Activated T-cell treated with anti-CD3 and anti-CD28 coated beads, Interleukin-2, amount 50 U/mL, for 24 hours (primary cell): Measurements from ENCODE around the gene OR10A2.
"Not testable (repeated sequence)": the region's sequence is repeated elsewhere in the genome, so short reads cannot be mapped to it uniquely, and the experiment has no call there.

ENCODE experiments used
- DNase-seq: peaks from one replicate; pipeline ENCODE4 v3.0.0-alpha.2; 2020
- H3K27ac Mint-ChIP-seq: 2 replicates; pipeline ENCODE4 v1.8.0; 2020; ENCODE audit warnings: mild to moderate bottlenecking, mixed read lengths
- H3K27me3 Mint-ChIP-seq: 2 replicates; pipeline ENCODE4 v1.8.0; 2020; ENCODE audit warnings: mixed read lengths
- H3K36me3 Mint-ChIP-seq: 2 replicates; pipeline ENCODE4 v1.8.0; 2020; ENCODE audit warnings: low read depth, mixed read lengths
- H3K4me1 Mint-ChIP-seq: 2 replicates; pipeline ENCODE4 v1.8.0; 2020; ENCODE audit warnings: low read depth, mixed read lengths
- H3K4me3 Mint-ChIP-seq: 2 replicates; pipeline ENCODE4 v1.8.0; 2020; ENCODE audit warnings: mild to moderate bottlenecking, moderate library complexity, mixed read lengths
- H3K9me3 Mint-ChIP-seq: 2 replicates; pipeline ENCODE4 v1.8.0; 2020; ENCODE audit warnings: mixed read lengths

Gene OR10A2, protein sequence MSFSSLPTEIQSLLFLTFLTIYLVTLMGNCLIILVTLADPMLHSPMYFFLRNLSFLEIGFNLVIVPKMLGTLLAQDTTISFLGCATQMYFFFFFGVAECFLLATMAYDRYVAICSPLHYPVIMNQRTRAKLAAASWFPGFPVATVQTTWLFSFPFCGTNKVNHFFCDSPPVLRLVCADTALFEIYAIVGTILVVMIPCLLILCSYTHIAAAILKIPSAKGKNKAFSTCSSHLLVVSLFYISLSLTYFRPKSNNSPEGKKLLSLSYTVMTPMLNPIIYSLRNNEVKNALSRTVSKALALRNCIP

DNA sequence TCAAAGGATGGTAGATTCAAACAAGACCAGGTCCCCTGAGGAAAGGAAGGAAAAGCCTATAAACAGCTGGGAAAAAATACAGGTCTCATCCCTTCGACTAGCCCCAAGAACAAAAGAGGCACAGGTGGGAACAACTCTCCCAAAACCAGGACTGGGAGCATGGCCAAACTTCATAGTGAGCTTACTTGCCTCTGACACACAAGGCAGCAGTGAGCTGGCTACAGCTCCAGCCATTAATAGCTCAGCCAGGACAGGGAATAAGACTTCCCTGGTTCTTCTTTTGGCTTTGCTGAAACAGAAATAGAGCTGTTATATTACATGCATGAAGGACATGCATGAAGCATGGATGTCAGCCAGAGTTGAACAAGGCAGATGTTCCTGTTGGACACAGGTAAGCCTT, at the start of gene OR10A2:
OR10A2 (plus strand) TSS at position 97 of the 400 bp plus-strand sequence. CDS start 6,698 bp downstream, outside the sequence.
- no peak within 1 kb of the TSS for H3K27ac Mint-ChIP-seq
- H3K4me3 Mint-ChIP-seq = no peak within 1 kb of the TSS
- DNase-seq = no peak
- no peaks in the 10 kb centered on the region for H3K9me3 Mint-ChIP-seq
- peaks cover 23% of the 10 kb centered on the region for H3K27me3 Mint-ChIP-seq
- H3K4me1 Mint-ChIP-seq = no peaks in the 10 kb centered on the region
- no peaks in the 10 kb centered on the region for H3K36me3 Mint-ChIP-seq

DNA sequence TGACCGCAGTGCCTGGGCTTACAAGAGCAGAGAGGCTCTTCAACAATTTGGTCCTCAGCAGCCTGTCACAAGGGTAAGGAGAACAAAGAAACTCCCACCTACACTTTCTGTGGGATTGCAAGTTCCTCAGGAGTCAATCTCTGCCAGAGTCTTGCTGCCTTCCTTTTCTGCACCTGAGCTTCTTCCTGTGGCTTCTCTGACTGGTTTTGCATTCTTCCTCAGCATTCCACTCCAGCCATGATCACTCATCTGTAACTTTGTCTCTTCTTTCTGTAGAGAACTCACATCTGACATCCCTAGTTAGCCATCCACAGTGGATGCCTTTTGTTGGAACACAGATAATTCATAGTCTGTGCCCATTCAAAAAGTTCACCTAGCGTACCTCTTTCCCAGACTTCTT, 49.2 kb upstream of the OR10A2 start:
- no peaks in the 10 kb centered on the region for H3K4me1 Mint-ChIP-seq
- H3K36me3 Mint-ChIP-seq = no peaks in the 10 kb centered on the region
- peaks cover 38% of the 10 kb centered on the region for H3K27me3 Mint-ChIP-seq
- no peak for DNase-seq
- H3K4me3 Mint-ChIP-seq = no peak overlapping the region
- no peaks in the 10 kb centered on the region for H3K9me3 Mint-ChIP-seq
- H3K27ac Mint-ChIP-seq = no peak overlapping the region

DNA sequence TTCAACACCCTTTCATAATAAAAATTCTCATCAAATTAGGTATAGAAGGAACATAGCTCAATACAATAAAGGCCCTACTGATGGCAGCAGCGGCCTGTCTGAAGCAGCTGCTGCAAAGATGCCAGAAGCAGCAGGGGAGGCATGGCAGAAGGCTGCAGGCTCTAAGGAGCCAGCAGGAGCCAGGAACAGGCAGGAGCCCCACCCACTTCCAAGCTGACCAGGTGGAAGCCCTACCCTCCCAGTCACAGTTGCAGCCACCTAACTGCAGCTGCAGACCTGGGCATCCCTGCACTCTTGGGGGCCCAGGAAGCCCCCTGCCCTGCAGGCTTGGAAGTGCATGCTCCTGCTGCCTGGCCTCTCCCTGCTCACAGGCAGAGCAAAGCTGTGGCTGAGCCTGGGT, 45.2 kb upstream of the OR10A2 start:
- no peak overlapping the region for H3K27ac Mint-ChIP-seq

DNA sequence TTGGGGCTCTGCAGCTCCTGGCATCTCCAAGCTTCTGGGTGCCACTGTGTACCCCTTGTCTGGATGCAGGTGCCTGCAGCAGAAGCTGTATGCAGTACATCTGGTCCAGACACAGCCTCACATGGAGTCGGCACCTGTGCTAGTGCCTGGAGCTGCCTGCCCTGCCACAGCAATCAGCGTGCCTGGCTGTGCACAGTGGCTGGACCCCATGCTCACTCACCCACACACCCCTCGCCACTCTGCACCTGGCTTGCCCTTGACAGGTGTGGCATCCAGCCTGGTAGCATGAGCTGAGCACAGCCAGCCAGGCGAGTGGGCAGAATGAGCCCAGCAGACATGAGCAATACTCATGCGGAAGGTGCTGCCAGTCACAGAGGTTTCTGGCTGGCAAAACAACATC, 43.9 kb upstream of the OR10A2 start:
- H3K4me1 Mint-ChIP-seq = no peaks in the 10 kb centered on the region
- no peak for DNase-seq
- no peak overlapping the region for H3K4me3 Mint-ChIP-seq
- H3K27me3 Mint-ChIP-seq = peaks cover 18% of the 10 kb centered on the region
- H3K9me3 Mint-ChIP-seq = peaks cover 5% of the 10 kb centered on the region
- H3K27ac Mint-ChIP-seq = no peak overlapping the region
- no peaks in the 10 kb centered on the region for H3K36me3 Mint-ChIP-seq

More for the DNA sequence above, 45.2 kb upstream of the OR10A2 start:
- Mint-ChIP-seq H3K9me3 (peaks cover 5% of the 10 kb centered on the region), H3K36me3 (no peaks in the 10 kb centered on the region), H3K4me3 (no peak overlapping the region), H3K4me1 (no peaks in the 10 kb centered on the region), H3K27me3 (peaks cover 26% of the 10 kb centered on the region)
- no peak for DNase-seq

DNA sequence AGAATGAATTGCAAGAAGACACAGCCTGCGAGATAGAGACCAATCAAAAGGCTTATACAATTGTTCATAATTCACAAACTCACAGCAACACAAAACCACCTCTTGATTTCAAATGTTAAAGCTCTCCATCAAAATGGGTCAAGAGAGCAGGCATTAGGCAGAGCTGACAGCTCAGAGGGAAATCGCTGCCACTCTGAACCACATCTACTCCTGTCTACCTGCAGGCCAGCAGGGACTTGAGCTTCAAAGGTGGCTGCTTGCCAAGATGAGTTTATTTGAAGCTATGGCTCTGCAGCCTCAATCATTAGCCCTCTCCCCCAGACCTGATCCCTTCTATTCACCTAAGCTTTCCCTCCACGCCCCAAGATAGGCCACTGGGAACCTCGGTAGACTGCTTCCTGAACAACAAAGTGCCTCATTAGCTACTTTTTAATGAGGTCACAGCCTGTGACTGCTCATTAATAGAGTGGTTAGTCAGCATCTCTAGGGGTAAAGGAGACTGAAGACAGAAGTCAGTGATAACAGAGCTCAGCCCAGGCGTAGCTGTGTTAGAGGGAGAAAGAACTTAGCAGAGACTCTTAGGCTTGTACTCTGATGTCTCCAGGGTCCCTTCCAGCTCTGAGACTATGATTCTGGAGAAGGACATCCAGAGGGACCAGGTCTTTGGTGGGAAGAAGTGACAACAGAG, 38.6 kb upstream of the OR10A2 start:
- H3K4me3 Mint-ChIP-seq = no peak overlapping the region
- no peaks in the 10 kb centered on the region for H3K4me1 Mint-ChIP-seq

DNA sequence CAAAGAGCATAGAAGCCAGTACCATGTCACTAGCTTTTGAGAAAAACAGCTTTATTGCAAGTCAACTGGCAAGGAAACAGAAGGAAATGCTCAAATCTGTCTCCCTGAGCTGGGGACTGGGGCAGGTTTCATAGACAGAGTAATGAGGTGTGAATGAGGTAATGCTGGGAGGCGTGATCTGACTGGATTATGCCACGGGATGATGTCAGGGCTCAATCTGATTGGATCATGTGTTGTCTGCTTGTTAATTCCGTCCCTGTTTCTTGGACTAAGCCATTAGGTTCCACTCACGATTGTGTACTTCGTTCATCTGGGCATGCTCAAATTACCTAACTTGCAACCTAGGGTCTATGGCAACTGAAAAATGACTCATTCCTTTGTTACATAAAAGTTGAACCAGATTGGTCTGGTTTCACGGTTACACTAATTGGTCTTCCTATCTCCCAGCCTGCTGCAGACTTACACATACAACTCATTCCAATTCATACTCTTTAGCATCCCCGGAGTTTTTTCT, 37.6 kb upstream of the OR10A2 start:
- peaks cover under 1% of the 10 kb centered on the region for H3K9me3 Mint-ChIP-seq
- H3K4me1 Mint-ChIP-seq = no peaks in the 10 kb centered on the region
- no peak overlapping the region for H3K4me3 Mint-ChIP-seq
- no peaks in the 10 kb centered on the region for H3K36me3 Mint-ChIP-seq
- peaks cover 15% of the 10 kb centered on the region for H3K27me3 Mint-ChIP-seq
- no peak for DNase-seq
- no peak overlapping the region for H3K27ac Mint-ChIP-seq

More for the DNA sequence above, 38.6 kb upstream of the OR10A2 start:
- no peaks in the 10 kb centered on the region for H3K36me3 Mint-ChIP-seq
- H3K27me3 Mint-ChIP-seq = peaks cover 20% of the 10 kb centered on the region
- no peak overlapping the region for H3K27ac Mint-ChIP-seq
- H3K9me3 Mint-ChIP-seq = peaks cover 5% of the 10 kb centered on the region
- no peak for DNase-seq

DNA sequence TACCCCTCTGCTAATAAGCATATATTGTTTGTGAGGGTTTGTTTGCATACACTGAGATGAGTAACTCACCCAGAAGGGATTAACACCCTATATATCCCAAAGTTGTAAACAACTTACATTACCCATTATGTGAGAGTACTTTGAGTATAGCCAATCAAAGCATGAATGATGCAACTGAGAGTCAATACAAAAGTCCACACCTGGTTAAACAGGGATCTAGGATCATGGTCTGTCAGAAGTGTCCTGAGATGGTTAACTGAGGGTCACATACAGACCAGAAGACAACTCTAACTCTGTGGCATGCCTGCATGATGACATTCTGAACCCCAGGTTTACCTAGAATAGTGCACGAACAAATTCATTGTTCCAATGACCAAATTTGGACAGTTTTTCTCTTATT, 34.8 kb upstream of the OR10A2 start:
- Mint-ChIP-seq H3K9me3 (no peaks in the 10 kb centered on the region), H3K4me1 (no peaks in the 10 kb centered on the region), H3K36me3 (no peaks in the 10 kb centered on the region), H3K27me3 (peaks cover 22% of the 10 kb centered on the region), H3K27ac (no peak overlapping the region), H3K4me3 (no peak overlapping the region)
- no peak for DNase-seq

DNA sequence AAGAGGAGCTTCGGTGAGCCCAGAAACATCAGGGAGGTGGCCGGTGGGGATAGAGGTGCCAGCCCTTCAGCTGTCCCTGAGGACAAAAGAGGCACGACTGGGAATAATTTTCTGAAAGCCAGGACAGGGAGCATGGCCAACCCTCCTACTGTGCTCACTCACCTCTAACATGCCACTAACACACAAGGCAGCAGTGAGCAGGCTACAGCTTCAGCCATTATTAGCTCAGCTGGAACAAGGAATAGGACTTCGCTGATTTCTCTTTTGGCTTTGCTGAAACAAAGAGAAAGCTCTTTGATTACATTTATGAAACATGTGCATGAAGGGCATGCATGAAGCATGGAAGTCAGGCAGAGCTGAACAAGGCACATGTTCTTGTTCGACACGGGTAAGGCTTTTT, 29.5 kb upstream of the OR10A2 start:
- Mint-ChIP-seq H3K27ac (no peak overlapping the region), H3K27me3 (peaks cover 16% of the 10 kb centered on the region), H3K9me3 (no peaks in the 10 kb centered on the region), H3K4me3 (no peak overlapping the region), H3K36me3 (no peaks in the 10 kb centered on the region), H3K4me1 (no peaks in the 10 kb centered on the region)
- DNase-seq = no peak

DNA sequence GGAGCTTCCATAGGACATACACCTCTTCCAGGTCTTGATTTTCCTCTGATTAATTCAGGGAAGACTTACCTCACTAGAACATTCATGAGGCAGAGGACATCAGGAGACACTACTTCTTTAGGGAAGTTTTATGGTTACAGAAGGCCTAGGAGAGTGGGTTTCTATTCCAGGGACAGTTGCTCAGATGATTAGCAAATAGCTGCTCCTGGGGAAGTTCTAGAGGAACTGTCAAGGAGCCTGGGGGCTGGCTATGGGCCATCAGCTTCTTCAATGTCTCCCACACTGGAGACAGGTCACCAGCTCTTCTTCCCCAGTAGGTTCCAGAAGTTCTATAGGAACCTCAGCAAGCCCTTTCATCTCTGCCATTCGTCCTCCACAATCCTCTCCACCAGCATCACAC, 28.8 kb upstream of the OR10A2 start:
- no peak overlapping the region for H3K4me3 Mint-ChIP-seq
- no peak overlapping the region for H3K27ac Mint-ChIP-seq
- no peak for DNase-seq
- no peaks in the 10 kb centered on the region for H3K9me3 Mint-ChIP-seq
- peaks cover 12% of the 10 kb centered on the region for H3K27me3 Mint-ChIP-seq
- H3K36me3 Mint-ChIP-seq = no peaks in the 10 kb centered on the region
- no peaks in the 10 kb centered on the region for H3K4me1 Mint-ChIP-seq

DNA sequence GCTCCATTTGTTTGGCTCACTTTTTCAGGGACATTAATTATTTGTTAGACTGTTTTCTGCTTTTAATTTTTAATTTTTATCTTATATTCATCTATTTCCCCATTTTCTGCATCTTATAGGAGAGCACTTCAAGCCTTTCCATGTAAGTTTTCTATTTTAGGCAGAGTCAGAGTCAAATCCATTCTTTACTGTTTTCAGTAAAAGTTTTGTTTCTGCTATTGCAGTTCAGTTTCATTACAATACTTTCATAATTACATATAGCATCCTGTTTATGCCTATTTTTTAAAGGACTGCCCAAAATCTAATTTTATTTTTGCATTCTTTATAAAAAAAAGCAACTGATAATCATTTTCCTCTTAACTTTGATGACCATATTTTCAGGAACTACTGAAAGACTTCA, 21.2 kb upstream of the OR10A2 start:
- no peaks in the 10 kb centered on the region for H3K36me3 Mint-ChIP-seq
- H3K4me3 Mint-ChIP-seq = no peak overlapping the region
- no peaks in the 10 kb centered on the region for H3K4me1 Mint-ChIP-seq
- no peak for DNase-seq
- no peak overlapping the region for H3K27ac Mint-ChIP-seq
- H3K9me3 Mint-ChIP-seq = no peaks in the 10 kb centered on the region
- peaks cover 9% of the 10 kb centered on the region for H3K27me3 Mint-ChIP-seq

DNA sequence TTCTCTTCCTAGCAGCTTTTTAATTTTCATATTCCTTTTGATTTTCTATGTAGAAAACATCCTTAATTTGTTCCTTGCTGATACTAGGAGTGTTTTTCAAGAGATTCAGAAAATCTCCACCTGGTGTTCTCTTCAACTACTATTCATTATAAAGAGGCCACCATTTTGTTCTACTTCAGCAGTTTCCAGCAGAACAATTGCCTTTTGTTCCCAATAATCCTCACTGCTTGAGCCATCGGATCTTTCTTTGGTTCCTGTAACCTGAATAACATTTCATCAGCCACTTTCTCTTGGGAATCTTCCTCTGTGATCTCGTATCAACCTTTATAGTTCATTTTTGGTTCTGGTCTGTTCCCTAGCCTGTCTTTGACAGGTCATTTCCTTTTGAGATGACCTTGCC, 19.2 kb upstream of the OR10A2 start:
- no peak for DNase-seq
- Mint-ChIP-seq H3K27ac (no peak overlapping the region), H3K36me3 (no peaks in the 10 kb centered on the region), H3K4me1 (no peaks in the 10 kb centered on the region), H3K9me3 (no peaks in the 10 kb centered on the region), H3K27me3 (peaks cover 13% of the 10 kb centered on the region), H3K4me3 (no peak overlapping the region)

DNA sequence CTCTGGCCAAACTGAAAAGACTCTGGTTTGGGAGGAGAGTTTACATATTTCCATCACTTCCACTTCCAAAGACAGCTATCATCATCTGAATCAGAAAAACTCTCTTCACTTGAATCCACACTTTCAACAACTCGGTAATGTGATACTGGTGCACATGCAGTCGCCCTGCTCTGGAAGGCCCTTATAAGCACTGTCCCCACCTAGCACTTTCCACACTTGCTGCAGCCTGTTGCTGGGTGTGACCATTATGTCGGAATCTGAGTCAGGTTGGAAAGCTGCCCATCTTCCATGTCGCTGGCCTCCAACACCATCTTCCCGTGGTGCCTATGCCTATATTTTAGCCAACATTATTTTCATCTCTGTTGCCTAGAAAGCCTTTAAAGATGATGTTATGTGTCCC, 18.5 kb upstream of the OR10A2 start:
- Mint-ChIP-seq H3K4me1 (no peaks in the 10 kb centered on the region), H3K9me3 (no peaks in the 10 kb centered on the region), H3K36me3 (no peaks in the 10 kb centered on the region), H3K4me3 (no peak overlapping the region), H3K27me3 (peaks cover 15% of the 10 kb centered on the region), H3K27ac (no peak overlapping the region)
- DNase-seq = no peak

DNA sequence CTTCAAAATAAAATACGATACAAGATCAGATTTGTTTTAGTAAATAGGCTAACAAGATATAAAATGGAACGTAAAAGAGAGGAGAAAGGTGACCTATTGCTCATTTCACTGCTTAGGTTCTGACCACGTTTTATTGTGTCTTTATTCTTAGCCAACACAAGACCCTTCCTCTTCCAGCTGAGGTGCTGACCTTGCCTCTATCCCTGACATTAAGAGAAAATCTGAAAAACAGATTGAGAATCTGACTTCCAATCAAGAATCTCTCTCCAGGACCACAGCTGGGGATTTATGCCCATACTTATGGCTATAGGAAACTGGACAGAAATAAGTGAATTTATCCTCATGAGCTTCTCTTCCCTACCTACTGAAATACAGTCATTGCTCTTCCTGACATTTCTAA, 17.5 kb upstream of the OR10A2 start, which contains the start of gene OR10A5:
OR10A5 (plus strand) TSS at position 301 of the 400 bp plus-strand sequence; CDS start at position 301, 0 bp downstream.
- no peaks in the 10 kb centered on the region for H3K4me1 Mint-ChIP-seq

DNA sequence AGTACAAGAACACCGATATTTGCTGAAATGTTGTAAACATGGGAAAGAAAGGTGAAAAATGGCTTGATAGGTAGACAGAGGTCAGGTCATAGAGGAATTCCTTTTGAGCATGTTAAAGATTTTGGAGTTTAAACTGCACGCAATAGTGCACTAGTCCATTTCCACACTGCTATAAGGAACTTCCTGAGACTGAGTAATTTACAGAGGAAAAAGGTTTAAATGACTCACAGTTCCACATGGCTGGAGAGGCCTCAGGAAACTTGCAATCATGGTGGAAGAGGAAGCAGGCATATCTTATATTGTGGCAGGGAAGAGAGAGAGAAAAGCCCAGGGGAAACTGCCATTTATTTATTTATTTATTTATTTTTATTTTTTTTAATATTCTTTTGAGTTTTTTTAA, 12.3 kb upstream of the OR10A2 start:
- H3K4me3 Mint-ChIP-seq = no peak overlapping the region
- H3K36me3 Mint-ChIP-seq = no peaks in the 10 kb centered on the region
- peaks cover 13% of the 10 kb centered on the region for H3K9me3 Mint-ChIP-seq
- no peak overlapping the region for H3K27ac Mint-ChIP-seq
- DNase-seq = no peak
- peaks cover 11% of the 10 kb centered on the region for H3K27me3 Mint-ChIP-seq
- H3K4me1 Mint-ChIP-seq = no peaks in the 10 kb centered on the region

More for the DNA sequence above, 17.5 kb upstream of the OR10A2 start, which contains the start of gene OR10A5:
- Mint-ChIP-seq H3K36me3 (no peaks in the 10 kb centered on the region), H3K9me3 (no peaks in the 10 kb centered on the region), H3K4me3 (no peak within 1 kb of the TSS), H3K27ac (no peak within 1 kb of the TSS), H3K27me3 (peaks cover 16% of the 10 kb centered on the region)
- no peak for DNase-seq

DNA sequence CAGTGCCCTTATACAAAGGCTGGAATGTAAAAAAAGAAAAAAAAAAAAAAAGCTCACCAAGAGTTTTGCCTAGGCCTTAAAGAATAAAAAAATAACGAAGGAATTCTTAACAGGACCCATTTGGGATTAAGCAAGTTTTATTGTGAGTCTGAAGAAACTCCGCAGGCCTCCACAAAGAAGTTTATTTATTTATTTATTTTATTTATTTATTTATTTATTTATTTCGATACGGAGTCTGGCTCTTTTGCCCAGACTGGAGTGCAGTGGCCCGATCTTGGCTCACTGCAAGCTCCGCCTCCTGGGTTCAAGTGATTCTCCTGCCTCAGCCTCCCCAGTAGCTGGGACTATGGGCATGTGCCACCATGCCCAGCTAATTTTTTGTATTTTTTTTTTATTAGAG, 8.1 kb upstream of the OR10A2 start:
- H3K4me3 Mint-ChIP-seq, DNase-seq, H3K4me1 Mint-ChIP-seq, H3K36me3 Mint-ChIP-seq, H3K27ac Mint-ChIP-seq: not testable (repeated sequence)
- peaks cover 13% of the 10 kb centered on the region for H3K9me3 Mint-ChIP-seq
- peaks cover 18% of the 10 kb centered on the region for H3K27me3 Mint-ChIP-seq
